HepG2 (cell line): ENCODE results near the gene NPEPL1. TPM values are rescaled to one million over a fixed set of nuclear protein-coding genes. Genes with fewer than 3 reads are reported as not detected.

Source experiments
- BRD4 ChIP-seq: sonication (generic); formaldehyde crosslinking; IDR thresholded peaks from 2 replicates; pipeline ENCODE4 v1.4.0; 2020; ENCODE audit warnings: missing genetic modification reagents
- ETV6 ChIP-seq: sonication (generic); formaldehyde crosslinking; conservative IDR thresholded peaks from 2 replicates; pipeline ENCODE4 v1.4.0; 2020; ENCODE audit warnings: missing genetic modification reagents
- FOXP1 ChIP-seq, 2 experiments: fragments of 450-650 bp in 1 of 2; IDR thresholded peaks; 2 replicates each; pipeline ENCODE4 v1.6.1; 2017 to 2018; ENCODE audit warnings: antibody characterized with exemption in 1 of 2
- GATAD2A ChIP-seq: IDR thresholded peaks from 2 replicates; pipeline ENCODE4 v1.6.1; 2016
- GPN1 ChIP-seq: sonication (generic); formaldehyde crosslinking; IDR thresholded peaks from 2 replicates; pipeline ENCODE4 v1.5.1; 2020; ENCODE audit warnings: missing genetic modification reagents, borderline replicate concordance
- HNRNPLL ChIP-seq: fragments of 200-400 bp; formaldehyde crosslinking; IDR thresholded peaks from 2 replicates; pipeline ENCODE4 v1.6.1; 2017; ENCODE audit warnings: mild to moderate bottlenecking, low read depth, low read length; ENCODE audit not compliant: poor library complexity, severe bottlenecking
- RBFOX2 ChIP-seq: fragments of 200-400 bp; formaldehyde crosslinking; IDR thresholded peaks from 2 replicates; pipeline ENCODE4 v1.6.1; 2017; ENCODE audit warnings: low read depth, mild to moderate bottlenecking, low read length
- RBM22 ChIP-seq: fragments of 200-400 bp; formaldehyde crosslinking; optimal IDR thresholded peaks from 2 replicates; pipeline ENCODE3; 2017; ENCODE audit warnings: mild to moderate bottlenecking, low read length, moderate library complexity
- REL ChIP-seq: sonication (generic); formaldehyde crosslinking; conservative IDR thresholded peaks from 2 replicates; pipeline ENCODE4 v1.8.0; 2022; ENCODE audit warnings: mild to moderate bottlenecking, missing genetic modification reagents, moderate library complexity
- SALL1 ChIP-seq: sonication (generic); formaldehyde crosslinking; IDR thresholded peaks from 2 replicates; pipeline ENCODE4 v1.8.0; 2022; ENCODE audit warnings: mild to moderate bottlenecking, missing genetic modification reagents
- SAP130 ChIP-seq: IDR thresholded peaks from 2 replicates; pipeline ENCODE4 v1.6.1; 2016; ENCODE audit warnings: low read depth
- SIN3A ChIP-seq: IDR thresholded peaks from 2 replicates; pipeline ENCODE4 v1.6.1; 2011; ENCODE audit warnings: low read depth, mild to moderate bottlenecking, control low read depth, low read length, borderline replicate concordance
- SPEN ChIP-seq: sonication (generic); formaldehyde crosslinking; IDR thresholded peaks from 2 replicates; pipeline ENCODE4 v1.5.1; 2020; ENCODE audit warnings: low read depth, mild to moderate bottlenecking, missing genetic modification reagents
- ZKSCAN5 ChIP-seq: sonication (generic); formaldehyde crosslinking; IDR thresholded peaks from 2 replicates; pipeline ENCODE4 v1.5.1; 2020; ENCODE audit warnings: mild to moderate bottlenecking, missing genetic modification reagents
- ZNF136 ChIP-seq: sonication (generic); formaldehyde crosslinking; IDR thresholded peaks from 2 replicates; pipeline ENCODE4 v1.8.1; 2022; ENCODE audit warnings: low read depth, mild to moderate bottlenecking, moderate library complexity, missing genetic modification reagents
- ZNF232 ChIP-seq: sonication (generic); formaldehyde crosslinking; IDR thresholded peaks from 2 replicates; pipeline ENCODE4 v1.4.0; 2020; ENCODE audit warnings: missing genetic modification reagents, borderline replicate concordance
- ZNF296 ChIP-seq: sonication (generic); formaldehyde crosslinking; conservative IDR thresholded peaks from 2 replicates; pipeline ENCODE4 v1.5.0; 2020; ENCODE audit warnings: mild to moderate bottlenecking, missing genetic modification reagents
- ZNF501 ChIP-seq: sonication (generic); formaldehyde crosslinking; IDR thresholded peaks from 2 replicates; pipeline ENCODE4 v1.5.1; 2020; ENCODE audit warnings: mild to moderate bottlenecking, moderate library complexity, missing genetic modification reagents
- ZNF773 ChIP-seq: sonication (generic); formaldehyde crosslinking; IDR thresholded peaks from 2 replicates; pipeline ENCODE4 v1.4.0; 2020; ENCODE audit warnings: missing genetic modification reagents, borderline replicate concordance
- ZNF878 ChIP-seq: sonication (generic); formaldehyde crosslinking; IDR thresholded peaks from 2 replicates; pipeline ENCODE4 v1.8.1; 2023; ENCODE audit warnings: mild to moderate bottlenecking, missing genetic modification reagents, moderate library complexity
- polyA plus RNA-seq, 8 experiments: library from polyadenylated mRNA; depleted of rRNA in 3 of 8; stranded (reverse) in 7 of 8; unstranded in 1 of 8; fragments of >200 nt; fragmentation: Illumina TruSeq in 4 of 8; extraction: Trizol in 4 of 8; gene quantifications; 2 replicates each; pipeline versions ENCODE4 v1.2.1 to v1.2.3, GENCODE V29; 2011 to 2016; ENCODE audit warnings: low read depth in 4 of 8, missing spikeins in 1 of 8, mixed read lengths in 1 of 8; ENCODE audit not compliant: insufficient read depth in 1 of 8
- total RNA-seq, 5 experiments: library from RNA; depleted of rRNA; stranded (reverse); fragments of >200 nt; fragmentation: Illumina TruSeq; extraction: Trizol; gene quantifications; 2 replicates each; pipeline ENCODE4 v1.2.3, GENCODE V29; 2016; ENCODE audit warnings: low read depth in 1 of 5
- TF ChIP-seq, protein P1 (sequence below): conservative IDR thresholded peaks from 2 replicates; pipeline ENCODE4 v1.6.1; 2018; ENCODE audit warnings: missing genetic modification reagents
- TF ChIP-seq, protein P2 (sequence below): sonication (generic); formaldehyde crosslinking; IDR thresholded peaks from 2 replicates; pipeline ENCODE4 v1.4.0; 2020; ENCODE audit warnings: missing genetic modification reagents, borderline replicate concordance
- TF ChIP-seq, protein P3 (sequence below): sonication (generic); formaldehyde crosslinking; IDR thresholded peaks from 2 replicates; pipeline ENCODE4 v1.9.0; 2021; ENCODE audit warnings: missing genetic modification reagents, mild to moderate bottlenecking, borderline replicate concordance

NPEPL1 gene
- total and polyA plus RNA-seq, 2 of the 13 experiments (the other 11 are each of a cell fraction or from before 2014, with no cell fraction given): 4.1 to 7.5 TPM

DNA sequence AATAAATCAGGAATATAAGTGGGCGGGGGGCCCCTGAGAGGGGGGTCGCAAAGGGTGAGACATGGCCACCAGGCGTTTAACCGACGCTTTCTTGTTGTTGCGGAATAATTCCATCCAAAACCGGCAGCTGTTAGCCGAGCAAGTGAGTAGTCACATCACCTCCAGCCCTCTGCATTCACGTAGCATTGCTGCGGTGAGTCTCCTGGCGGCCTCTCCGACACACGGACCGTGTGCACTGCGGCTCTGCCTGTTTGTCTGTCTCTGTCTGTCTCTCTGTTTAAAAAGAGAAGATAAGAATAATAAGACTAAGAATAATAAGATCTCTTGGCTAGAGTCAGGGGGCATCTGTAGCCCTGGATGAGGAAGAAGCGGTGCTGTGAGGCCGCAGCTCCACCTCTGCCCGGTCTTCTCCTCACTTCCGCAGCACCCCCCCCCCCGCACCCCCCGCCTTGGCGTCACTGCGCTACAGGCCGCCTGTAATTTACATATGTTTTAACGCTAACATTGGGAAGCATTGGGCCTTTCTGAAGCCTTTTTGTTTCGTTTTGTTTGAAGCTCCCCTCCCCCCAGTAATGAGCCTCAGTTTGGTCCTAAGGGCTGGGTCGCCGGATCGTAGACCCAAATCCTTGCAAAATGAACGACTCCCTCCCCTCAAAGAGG lies 40.5 kb upstream of the NPEPL1 start (continued):
- TF ChIP-seq, protein P1, sequence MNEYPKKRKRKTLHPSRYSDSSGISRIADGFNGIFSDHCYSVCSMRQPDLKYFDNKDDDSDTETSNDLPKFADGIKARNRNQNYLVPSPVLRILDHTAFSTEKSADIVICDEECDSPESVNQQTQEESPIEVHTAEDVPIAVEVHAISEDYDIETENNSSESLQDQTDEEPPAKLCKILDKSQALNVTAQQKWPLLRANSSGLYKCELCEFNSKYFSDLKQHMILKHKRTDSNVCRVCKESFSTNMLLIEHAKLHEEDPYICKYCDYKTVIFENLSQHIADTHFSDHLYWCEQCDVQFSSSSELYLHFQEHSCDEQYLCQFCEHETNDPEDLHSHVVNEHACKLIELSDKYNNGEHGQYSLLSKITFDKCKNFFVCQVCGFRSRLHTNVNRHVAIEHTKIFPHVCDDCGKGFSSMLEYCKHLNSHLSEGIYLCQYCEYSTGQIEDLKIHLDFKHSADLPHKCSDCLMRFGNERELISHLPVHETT (CRISPR knock-in tag): peak; percentile 64; the same call in 1 of the 2 replicates
- TF ChIP-seq ZNF136 (CRISPR knock-in tag) (no peak), GATAD2A (no peak; the same call in 1 of the 2 replicates), GPN1 (CRISPR knock-in tag) (no peak), RBFOX2 (peak; percentile 64), HNRNPLL (peak; percentile 57), SIN3A (peak; percentile 80; the same call in 1 of the 2 replicates), ZKSCAN5 (CRISPR knock-in tag) (peak; percentile 88), SAP130 (CRISPR knock-in tag) (peak; percentile 74), SALL1 (CRISPR knock-in tag) (no peak), ZNF296 (CRISPR knock-in tag) (0 out of 2 replicates have a peak, but pooled peaks have one; percentile 25), REL (CRISPR knock-in tag) (0 out of 2 replicates have a peak, but pooled peaks have one; percentile 1), ZNF773 (CRISPR knock-in tag) (0 out of 2 replicates have a peak, but pooled peaks have one; percentile 45), BRD4 (CRISPR knock-in tag) (peak; percentile 24; the same call in 1 of the 2 replicates), SPEN (CRISPR knock-in tag) (0 out of 2 replicates have a peak, but pooled peaks have one; percentile 29), ETV6 (peak; percentile 6; the same call in 1 of the 2 replicates), ZNF232 (CRISPR knock-in tag) (peak; percentile 63; the same call in 1 of the 2 replicates), ZNF878 (CRISPR knock-in tag) (no peak), RBM22 (peak; percentile 22), FOXP1 (IDR thresholded peaks at IDR 0.05) (no peak), FOXP1 (CRISPR knock-in tag; IDR thresholded peaks at IDR 0.05) (peak; percentile 17; the same call in 1 of the 2 replicates), ZNF501 (CRISPR knock-in tag) (no peak)
- TF ChIP-seq, protein P2, sequence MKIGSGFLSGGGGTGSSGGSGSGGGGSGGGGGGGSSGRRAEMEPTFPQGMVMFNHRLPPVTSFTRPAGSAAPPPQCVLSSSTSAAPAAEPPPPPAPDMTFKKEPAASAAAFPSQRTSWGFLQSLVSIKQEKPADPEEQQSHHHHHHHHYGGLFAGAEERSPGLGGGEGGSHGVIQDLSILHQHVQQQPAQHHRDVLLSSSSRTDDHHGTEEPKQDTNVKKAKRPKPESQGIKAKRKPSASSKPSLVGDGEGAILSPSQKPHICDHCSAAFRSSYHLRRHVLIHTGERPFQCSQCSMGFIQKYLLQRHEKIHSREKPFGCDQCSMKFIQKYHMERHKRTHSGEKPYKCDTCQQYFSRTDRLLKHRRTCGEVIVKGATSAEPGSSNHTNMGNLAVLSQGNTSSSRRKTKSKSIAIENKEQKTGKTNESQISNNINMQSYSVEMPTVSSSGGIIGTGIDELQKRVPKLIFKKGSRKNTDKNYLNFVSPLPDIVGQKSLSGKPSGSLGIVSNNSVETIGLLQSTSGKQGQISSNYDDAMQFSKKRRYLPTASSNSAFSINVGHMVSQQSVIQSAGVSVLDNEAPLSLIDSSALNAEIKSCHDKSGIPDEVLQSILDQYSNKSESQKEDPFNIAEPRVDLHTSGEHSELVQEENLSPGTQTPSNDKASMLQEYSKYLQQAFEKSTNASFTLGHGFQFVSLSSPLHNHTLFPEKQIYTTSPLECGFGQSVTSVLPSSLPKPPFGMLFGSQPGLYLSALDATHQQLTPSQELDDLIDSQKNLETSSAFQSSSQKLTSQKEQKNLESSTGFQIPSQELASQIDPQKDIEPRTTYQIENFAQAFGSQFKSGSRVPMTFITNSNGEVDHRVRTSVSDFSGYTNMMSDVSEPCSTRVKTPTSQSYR (CRISPR knock-in tag): peak; percentile 33
- TF ChIP-seq, protein P3, sequence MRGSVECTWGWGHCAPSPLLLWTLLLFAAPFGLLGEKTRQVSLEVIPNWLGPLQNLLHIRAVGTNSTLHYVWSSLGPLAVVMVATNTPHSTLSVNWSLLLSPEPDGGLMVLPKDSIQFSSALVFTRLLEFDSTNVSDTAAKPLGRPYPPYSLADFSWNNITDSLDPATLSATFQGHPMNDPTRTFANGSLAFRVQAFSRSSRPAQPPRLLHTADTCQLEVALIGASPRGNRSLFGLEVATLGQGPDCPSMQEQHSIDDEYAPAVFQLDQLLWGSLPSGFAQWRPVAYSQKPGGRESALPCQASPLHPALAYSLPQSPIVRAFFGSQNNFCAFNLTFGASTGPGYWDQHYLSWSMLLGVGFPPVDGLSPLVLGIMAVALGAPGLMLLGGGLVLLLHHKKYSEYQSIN (CRISPR knock-in tag): 0 out of 2 replicates have a peak, but pooled peaks have one; percentile 19
